GM21529 (cell line): ENCODE measurements around the gene MYT1.

Experiments
- ATAC-seq: cut with Tn5 transposase; IDR thresholded peaks from one replicate; pipeline ENCODE4 v1.9.1; 2021; ENCODE audit not compliant: unreplicated experiment

The MYT1 gene

DNA sequence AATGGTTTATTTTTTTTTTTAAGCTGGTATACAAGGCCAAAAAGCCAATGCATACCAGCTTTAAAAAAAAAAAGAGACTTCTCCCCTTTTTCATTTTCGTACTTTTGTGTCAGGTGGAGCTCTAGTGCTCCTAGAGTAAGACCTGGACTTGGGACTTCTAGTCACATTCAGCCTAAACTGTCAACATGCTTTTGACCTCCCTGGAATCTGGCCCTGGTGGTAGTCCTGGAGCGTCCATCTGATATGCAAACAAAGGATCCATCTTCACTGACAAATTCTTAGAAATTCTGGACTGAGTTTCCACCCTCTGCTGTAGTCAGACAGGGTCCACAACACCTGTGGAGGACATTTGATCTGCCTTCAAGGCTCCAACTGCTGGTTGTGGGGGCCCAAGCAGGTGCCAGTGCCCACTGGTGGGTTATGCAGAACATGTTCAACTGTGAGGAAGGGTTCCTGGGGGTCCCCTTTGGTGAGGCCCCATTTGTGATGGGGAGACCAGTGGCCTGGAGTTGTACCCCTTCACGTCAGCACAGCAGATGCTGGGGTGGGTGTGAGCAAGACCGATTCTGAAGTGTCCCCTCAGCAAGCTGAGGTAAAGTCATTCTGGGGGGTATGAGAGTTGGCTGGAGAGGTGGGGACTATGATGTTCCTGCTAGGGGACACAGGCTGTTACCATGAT is 78.7 kb downstream of the MYT1 start:
- ATAC-seq, result no peak

DNA sequence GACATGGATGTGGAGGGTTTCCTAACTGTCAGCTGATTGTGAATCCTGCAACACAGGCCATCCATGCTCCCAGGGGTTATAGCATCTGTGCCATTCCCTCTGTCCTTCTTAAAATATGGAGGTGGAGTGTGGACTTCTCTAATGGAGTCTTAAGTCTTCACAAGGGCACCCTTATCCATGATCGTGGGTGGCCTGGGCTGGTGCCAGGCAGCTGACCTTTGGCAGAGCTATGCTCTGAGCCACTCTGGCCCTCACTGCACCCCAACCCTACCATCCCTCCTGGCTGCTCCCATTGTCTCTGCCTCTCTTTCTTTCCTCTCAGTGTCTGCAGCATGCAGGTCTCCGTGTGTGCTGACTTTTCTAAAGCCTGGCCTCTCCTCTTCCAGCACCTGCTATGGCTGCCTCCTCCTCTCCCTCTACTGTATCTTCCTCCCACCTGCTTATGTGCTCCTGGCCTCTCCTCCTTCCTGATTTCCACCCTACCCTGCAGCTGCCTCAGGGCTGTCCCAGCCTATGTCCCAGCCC is 80.1 kb downstream of the MYT1 start:
- no peak for ATAC-seq

DNA sequence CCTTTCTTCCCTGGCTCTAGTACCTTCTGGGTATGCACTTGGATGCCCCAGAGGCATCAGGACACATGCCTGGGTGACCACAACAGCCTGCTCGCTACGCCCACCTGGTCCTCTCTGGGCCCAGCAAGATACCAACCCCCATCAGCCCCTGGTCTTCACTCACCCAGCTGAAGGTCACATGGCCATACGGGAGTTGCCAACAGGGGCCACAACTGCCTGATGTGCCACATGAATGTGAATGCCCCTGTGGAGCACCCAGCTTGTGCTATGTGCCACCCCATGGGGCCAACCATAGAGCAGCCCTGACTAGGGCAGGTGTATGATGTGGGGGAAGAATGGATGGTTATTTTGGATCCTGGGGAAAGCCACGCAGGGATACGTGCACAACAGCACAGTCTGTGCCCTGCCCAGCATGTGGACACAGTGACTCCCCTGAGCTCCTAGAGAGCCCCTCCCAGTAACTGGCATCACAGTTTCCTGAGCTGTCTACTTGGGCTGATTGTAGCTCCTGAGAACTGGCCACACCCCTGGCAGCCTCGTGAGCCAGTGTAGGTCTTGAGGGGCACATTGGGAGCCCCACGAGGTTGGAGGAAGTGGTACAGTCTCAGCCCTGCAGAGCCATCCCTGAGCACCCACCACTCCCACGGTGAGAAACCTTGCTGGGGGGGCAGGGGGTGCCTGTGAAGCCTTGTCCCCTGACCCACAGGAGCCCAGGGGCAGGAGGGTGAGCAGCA is 80.8 kb downstream of the MYT1 start:
- ATAC-seq, result no peak

DNA sequence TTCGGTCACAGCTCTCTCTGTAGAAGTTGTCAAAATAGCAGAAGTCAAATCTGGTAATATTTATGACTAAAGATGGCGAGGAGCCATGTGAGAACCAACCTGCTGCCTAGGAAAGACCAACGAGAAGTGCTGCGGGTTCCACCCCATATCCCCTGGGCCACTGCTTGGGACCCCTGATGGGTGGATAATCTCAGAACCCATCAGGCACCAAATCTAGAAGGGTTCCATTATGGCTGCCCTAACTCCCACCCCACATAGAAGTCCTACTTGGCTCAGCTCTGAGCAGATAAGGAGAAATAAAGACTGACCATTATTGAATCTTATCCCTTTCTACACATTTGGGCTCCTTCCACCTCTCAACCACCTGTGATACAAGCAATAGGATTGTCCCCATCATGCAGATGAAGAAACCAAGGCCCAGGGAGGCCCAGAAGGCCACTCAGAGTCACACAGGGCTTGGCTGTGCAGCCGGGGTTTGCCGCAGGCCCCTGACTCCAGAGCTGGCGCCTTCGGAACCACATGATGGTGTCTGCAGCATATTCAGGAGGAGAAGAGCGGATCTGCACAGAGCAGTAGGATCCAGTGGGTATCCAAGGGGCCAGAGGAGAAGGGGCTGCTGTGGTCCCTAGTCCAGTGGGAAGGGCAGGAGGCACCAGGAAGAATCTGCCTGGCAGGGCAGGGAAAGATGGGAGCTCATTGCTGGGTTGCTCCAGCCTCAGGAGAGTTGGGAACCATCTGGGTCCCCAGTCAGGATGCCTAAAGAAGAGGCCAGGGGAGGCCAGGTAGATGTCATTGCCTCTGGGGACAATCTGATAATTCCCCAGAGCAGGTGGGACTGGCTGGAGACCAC is 81.7 kb downstream of the MYT1 start:
- no peak for ATAC-seq

DNA sequence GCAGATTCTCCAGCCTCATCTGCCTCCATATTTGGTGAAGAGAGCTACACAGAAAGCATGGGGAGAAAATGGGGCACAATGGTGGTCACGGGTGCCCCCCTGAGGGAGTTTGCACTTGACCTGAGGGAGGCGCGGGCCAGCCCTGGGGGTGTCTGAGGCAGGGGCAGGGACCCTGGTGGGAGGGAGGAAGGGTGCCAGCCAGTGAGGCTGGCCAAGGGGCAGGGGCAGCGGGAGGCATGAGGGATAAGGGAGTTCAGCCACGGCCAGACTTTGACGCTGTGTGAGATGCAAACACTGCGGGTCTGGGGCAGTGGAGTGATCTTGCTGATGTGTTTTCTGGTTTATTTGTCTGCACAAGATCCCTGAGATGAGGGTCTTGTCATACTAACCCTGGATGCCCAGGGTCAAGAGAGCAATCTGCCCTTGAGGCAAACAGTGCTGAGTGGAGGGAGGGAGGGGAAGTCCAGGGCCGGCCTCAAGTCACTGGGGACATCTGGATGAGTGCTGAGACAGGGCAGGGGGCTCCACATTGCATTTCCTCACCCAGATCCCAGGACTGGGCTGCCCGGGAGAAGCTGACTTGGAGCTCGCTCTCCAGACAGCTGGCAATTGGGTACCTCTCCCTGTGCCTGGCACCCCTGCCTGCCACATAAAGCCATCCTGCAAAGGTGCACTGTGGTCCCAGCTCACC is 82.5 kb downstream of the MYT1 start:
- ATAC-seq, result no peak

DNA sequence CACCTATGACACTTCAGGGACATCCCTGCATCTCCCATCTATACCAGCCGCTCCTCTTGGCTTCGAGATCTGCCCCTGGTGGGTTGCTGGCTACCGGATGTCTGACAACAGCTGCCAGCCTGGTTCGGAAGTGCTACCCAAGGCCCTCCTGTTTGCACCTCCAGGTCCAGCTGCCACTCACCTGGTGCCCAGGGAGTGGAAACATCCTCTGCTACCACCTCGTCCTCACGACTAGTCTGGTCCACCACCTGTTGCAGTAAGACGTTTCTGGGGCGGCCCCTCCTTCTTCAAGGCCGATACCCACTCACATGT is 83.0 kb downstream of the MYT1 start:
- ATAC-seq, result no peak

DNA sequence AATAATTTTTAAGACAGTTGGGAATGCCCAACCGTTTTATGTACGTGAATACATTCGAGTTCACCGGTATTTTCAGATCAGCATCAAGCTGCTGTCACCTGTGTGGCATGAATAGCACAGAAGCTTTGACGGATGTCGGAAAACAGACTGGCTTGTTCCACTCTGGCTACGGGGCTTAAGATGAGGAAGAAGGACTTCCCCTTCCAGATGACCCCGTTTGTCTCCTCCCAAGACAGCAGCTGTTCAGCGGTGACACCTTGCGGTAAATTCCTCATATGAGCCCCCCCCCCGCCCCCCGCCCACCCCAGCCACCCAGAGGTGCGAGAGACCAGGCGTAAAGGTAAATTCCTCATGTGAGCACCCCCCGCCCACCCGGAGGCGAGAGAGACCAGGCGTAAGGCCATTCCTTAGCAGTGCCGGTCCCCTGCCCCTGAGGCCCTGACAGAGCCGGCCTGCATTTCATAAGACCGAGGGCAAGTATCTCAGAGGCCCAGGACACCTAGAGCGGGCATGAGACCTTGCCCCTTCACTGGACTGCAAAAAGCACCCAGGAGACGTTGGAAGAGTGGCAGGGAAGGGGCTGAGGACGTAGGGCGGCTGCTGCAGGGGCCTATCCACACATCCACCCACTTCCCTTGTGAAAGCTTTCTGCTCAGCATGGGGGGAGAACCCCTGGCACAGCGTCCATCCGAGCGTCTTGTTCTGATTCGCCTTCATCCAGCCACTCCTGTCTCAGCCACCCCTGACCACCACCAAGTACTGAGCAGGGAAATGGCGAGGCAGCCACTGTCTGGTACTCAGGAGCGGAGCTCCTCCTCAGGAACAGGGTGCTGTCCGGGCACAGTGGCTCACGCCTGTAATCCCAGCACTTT is 84.0 kb downstream of the MYT1 start:
- no peak for ATAC-seq

DNA sequence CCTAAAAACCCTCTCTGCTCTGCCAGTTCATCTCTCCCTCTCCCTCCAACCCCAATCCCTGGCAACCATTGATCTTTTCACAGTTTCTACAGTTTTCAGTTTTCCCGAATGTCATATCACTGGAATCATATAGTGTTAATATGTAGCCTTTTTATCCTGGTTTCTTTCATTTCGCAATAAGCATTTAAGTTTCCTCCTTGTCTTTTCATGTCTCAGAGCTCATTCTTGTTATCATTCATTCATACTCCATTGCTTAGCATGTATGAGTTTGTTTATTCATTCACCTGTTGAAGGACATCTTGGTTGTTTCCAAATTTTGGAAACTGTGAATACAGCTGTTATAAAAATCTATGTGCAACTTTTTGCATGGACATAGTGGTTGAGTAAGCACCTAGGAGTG is 85.8 kb downstream of the MYT1 start:
- ATAC-seq, result no peak

DNA sequence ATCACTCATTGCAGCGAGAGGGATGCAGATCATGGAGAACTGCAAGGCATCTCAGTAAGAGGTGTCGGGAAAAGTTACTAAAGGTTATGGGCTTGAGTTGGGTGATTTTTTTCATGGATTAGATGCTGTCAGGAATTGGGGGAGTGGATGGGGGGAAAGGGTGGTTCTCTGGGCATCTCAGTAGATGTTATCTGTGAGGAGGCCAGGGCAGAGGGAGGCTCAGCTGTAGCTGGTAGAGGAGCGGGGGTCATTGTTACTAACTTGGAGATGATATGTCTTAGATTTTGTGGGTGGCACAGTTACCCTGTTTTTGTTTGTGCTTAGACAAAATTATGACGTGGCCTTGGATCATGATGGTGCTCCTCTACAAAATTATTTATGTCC is 88.7 kb downstream of the MYT1 start:
- ATAC-seq, result no peak

DNA sequence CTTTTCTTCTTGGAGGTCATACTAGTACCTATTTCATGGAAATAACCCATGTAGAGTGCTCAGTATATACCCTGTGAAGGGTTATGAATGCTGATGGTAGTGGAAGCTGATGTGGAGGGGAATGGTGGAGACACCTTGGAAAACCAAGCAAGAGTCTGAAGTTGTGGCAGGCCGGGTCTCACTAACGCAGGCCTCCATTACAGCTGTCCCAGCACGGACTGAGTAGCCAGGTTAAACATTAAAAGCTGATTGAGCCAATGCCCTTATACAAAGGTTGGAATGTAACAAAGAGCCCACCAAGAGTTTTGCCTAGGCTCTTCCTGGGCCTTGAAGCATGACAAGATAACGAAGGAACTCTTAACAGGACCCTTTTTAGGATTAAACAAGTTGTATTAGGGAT is 89.2 kb downstream of the MYT1 start:
- no peak for ATAC-seq

DNA sequence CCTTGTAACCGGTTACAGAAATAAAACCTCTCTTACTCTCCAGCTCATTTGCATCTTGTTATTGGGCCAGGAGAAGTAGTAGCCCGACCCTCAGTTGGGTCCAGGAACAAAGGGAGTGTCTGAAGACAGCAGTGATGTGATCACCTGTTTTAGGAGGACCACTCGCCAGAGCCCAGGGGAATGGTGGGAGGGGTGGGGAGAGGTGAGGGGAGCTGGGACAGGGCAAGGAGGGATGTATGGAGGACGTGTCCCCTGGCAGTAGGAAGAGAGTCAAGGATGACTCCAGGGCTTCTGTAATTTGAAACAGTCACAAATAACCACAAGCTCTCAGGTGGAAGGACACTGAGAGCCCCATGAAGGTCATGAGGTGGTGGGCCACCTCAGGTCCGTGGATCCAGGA is 89.9 kb downstream of the MYT1 start:
- no peak for ATAC-seq

DNA sequence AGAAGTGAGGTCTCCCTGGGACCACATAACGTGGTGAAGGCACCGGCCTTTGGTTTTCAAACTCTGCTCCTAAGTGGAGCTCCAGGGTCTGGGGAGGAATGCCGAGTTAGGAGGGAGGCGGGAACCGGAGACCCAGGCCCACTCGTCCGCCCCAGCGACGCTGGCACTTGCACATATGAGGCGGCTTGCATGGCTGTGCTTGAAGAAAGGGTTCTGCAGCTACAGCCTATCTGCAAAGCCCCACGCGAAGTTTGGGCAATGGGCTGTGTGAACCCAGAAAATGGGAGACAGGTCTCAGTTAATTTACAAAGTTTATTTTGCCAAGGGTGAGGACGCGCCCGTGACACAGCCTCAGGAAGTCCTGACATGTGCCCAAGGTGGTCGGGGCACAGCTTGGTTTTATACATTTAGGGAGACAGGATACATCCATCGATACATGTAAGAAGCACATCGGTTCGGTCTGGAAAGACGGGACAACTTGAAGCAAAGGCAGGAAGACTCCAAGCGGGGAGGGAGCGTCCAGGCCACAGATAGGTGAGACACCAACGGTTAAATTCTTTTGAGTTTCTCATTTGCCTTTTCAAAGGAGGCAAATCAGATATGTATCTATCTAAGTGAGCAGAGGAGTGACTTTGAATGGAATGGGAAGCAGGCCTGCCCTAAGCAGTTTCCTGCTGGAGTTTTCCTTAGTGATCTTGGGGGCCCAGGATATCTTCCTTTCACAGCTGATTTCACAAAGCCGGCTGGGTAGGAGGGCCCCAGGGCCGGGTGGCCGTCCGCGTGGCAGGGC is 90.5 kb downstream of the MYT1 start:
- no peak for ATAC-seq

DNA sequence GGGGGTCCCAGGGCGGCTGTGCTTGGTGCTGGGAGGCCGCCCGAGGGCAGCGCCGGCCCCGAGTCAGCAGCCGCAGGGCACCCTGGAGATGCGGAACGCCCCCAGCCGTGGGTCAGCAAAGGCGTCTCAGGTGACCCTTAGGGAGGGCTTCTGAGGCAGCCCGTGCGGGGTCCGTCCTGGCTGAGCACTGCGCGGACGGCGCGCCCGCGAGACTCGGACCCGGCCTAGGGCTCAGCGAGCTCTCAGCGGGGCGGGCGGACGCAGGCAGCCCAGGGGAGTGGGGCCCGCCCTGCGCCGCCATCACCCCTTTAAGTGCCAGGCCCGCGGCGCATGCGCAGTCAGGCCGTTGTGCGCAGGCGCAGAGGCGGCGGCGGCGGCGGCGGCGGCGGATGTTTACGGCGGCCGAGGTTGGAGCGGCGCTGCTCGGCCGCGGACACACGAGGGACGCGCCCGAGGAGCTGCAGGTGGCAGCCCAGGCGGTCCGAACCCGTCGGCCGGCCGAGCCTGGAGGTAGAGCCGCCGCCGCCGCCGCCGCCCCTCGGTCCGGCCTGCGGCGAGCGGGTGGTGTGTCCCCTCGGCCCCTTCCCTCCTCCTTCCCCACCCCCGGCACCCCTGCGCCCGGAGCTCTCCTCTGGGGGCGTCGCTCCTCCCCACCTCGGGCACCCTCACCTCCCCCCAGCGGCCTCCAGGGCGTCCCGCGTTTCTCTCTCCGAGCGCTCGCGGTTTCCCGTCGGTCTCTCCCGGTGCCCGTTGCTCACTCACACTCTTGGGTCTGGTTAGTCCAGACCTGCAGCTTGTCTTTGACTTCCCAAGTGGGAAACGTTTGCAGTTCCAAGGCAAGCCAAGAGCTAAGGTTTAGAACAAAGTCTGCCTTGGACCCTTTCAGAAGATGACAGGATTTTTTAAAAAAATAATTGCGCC is 91.4 kb downstream of the MYT1 start, which contains the start of gene PCMTD2:
Gene PCMTD2, plus strand, starts transcription at position 388 of the 921 bp plus-strand sequence. CDS start 4,218 bp downstream, outside the sequence.
- peak; percentile 73 for ATAC-seq

DNA sequence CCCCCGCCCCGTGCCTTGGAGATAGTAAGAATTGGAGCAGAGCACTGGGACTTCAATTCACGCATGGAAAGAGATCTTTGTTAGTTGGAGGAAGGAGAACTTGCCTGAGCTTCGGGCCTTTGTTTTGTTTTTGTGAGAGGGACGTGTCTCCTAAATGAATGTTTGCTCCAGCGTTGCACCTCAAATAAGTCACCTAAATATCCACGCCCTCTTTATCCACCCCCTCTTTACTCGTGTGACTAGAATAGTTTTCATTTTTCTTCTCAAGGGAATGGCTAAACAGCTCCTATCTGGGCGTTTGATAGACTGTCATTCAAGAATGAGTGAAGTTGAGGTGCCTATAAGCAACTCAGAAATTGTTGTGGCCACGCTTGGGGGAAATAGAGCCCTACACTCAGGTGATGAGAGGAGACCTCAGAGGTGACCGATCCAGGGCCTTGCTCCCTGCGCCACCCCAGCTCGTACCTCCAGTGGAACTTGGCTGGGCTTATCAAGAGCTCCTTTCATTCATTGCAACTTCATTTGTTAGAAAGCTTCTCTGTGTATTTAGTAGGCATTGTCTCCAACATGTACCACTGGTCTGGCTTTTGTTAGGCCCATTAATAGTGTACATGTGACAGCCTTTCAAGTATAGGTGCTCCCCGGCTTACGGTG is 92.2 kb downstream of the MYT1 start:
- no peak for ATAC-seq

DNA sequence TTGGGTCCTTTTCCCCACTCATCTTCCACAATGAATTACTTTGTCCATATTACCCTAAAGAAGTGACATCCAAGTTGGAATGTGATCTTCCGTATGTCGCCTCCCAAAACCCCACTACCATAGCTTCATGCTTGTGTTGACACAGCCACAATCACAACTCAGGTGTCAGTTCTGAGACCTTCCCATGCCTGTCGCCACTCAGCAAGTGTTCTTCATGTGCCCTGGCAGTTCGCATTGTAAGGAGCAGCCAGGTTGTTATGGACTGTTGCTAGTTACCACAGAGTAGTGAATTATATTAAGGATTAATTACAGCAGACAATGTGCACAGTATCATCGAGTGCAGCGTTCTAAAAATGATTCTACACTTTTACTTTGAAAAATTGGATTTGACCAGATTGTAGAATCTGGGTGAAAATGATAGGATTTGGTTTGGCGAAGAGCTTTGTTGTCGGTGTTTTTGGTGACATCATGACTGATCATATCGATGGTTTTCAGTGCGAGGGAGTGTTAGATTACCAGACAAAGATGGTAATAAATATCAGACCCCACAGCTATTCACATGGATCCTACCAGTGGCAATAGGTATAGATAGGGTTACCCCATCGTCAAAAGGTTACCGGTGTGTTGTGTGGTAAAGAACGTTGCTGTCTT is 93.0 kb downstream of the MYT1 start:
- ATAC-seq, result no peak

DNA sequence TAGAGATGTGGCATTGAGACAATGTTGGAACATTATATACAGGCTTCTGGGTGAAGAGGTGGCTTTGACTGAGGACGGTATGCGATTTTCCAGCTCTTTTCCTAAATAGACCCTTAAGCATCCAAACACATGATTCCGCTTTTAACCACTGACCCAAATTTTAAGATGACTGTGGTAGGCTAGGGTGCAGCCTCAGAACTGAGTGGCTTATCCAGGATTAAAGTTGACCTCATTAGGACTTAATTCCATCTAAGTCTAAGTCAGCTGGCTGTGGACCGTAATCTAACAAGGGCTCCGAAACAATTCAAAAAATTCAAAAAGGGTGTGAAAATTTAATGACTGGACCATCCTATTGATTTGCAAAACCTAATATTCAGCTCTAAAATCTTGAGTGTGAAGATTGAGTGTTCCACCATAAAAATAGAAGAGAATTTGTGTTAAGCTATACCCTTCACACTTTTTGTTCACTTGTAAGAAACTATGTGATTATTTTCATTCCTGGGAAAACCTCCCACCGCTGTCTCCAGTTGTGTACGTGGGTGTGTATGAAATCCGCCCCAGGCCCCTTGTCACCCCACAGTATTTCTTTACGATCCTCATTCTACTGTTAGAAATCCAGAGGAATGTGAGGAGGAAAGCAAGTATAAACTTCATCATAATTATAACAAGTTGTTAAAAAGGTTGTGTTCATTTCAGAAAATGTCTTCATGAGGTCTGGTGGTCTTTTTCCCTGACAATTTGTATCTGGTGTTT is 94.0 kb downstream of the MYT1 start:
- ATAC-seq, result no peak

DNA sequence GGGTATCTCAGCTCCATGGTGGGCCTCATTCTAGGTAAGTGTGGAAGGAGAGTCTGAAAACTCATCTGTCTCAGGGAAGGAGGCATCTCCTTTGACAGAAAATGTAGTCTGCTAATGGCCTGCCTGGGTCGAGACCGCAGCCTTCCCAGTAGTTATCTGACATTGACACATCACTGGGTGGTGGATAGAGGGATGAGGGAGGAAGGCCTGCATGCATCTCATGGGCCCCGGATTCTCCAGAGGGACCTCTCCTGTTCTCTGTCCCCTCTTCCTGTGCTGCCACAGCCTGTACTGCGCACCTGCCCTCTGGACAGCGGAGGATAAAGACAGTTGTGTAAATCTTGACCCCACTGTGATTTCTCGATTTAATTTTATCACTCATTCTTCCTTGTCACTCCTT is 96.0 kb downstream of the MYT1 start:
- no peak for ATAC-seq
